IPS-11a (cell line): ENCODE results near the gene SLK.

ENCODE experiments used
- H3K4me3 ChIP-seq: one replicate; pipeline ENCODE4 v1.5.1; 2013; ENCODE audit warnings: low read depth, low read length, control low read depth

The SLK gene

DNA sequence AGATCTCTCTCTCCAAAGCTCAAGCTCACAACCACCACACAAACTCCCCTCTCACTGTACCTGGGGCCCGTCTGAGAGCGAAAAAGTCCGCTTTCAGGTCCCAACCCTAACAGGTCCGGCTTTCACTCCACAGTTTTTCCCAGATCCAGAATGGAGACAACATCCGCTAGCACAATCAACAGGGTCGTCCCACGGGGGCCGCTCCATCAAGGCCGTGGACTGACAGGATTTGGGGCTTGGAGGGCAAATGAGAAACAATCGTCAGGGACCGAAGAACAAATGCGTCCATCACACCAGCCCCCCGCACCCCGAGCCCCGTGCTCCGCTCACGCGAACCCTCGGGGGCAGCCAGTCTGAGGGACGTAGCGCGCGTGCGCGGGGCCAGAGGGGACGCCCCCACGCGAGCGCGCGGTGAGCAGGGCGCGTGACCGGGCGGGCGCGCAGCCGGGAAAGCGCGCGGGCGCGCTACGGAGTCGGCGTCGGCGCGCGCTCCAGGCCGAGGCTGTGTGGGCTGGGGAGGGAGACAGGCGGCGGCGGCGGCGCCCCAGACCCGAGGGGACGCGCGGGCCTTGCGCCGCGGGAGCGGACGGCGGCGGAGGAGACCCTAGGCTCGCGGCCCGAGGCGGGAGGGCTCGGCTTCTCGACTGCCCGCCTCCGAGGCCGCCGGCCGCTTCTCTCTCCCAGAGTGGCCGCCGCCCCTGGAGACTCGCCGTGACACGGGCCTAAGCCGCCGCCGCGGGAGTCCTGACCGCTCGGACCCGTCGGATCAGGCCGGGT is at the start of gene SLK:
Gene SLK (plus strand): TSS at position 470 of the 777 bp plus-strand sequence. CDS start 606 bp downstream, outside the sequence.
- peak within 1 kb of the TSS; percentile 78 for H3K4me3 ChIP-seq

DNA sequence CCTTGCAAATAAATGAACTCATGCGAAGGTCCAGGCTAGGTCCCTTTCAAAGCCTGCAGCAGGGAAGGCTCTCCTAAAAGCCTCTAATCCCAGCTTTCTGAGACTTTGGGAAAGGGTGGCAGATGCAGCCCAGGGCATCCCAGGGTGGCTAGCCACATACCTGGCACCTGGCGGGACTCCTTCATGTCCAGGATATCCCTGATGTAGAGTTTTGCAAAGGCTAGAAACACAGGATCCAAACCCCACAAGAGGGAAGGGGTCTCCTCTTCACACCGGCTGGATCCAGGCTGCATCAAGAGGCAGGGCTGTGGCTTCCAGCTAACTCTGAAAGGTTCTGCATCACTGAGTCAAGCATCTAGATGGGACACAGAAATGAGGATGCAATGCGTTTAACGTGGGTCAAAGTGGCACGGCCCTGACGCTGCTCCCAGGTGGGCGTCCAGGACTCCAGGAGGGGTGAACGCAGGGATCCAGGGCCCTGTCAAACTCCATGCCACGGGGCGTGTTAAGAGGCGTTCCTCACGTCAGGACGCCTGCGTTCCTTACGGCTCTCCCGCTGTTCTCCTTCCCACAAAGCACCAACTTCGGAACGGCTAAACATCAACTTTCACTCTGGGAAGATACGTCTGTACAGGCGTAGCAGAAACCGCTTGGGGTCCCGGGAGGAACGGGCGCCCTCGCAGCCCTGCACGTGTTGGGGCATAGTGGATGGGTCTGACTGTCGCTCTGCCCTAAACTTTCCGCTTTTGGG is 49.5 kb upstream of the SLK start:
- H3K4me3 ChIP-seq = peak overlapping the region; percentile 71

DNA sequence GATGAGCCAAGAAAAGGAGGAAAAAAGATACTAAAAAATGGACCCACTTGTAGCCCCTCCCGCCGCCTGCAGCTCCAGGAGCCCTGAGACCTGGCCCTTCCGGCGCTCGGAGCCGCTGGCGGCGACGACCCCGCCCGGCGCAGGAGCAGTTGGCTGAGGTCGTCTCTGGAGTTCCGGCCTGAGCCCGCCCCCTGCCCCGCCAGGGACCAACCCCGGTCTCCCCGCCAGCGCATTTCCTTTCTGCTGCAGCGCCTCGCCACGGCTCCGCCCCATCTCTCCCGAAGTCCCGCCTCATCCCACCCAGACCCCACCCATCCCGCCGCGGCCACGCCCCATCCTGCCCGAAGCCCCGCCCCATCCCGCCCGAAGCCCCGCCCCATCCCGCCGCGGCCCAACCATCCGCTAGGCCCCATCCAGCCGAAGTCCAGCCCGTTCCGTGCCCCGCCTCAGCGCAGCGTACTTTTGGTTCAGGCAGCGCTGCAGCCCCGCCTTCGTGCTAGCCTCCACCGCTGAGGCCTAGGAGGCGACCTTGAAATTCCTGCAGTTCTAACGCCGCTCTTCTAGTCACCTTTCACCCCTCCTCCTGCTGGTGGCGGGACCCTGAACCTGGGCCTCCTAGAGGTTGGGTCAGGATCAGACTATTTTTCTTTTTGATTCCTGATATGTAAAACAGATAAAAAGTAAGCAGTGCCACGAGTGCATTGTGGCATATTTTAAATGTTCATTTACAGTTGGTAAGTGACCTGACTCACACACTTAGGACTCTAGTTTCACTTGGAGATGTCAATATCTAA is 48.7 kb upstream of the SLK start, which contains the start of gene STN1:
Gene STN1 (minus strand): TSS at position 132 of the 794 bp plus-strand sequence. CDS start 590 bp downstream, outside the sequence.
- peak within 1 kb of the TSS; percentile 71 for H3K4me3 ChIP-seq

DNA sequence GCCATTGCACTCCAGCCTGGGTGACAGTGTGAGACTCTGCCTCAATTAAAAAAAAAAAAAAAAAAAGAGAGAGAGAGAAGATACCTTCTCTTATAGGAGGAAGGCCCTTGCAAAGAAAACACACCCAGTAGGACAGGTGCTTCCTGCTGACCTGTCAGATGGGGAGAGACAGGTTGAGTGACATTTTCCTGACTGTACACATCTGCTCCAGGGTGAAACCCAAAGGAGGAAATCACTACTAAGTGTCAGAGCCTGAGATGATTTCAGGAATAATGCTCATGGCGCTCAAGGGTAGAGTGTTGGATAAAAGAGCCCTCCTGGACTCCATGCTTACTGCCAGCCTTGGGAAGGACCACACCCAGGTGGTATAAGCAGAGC is 47.3 kb upstream of the SLK start:
- H3K4me3 ChIP-seq = no peak overlapping the region

DNA sequence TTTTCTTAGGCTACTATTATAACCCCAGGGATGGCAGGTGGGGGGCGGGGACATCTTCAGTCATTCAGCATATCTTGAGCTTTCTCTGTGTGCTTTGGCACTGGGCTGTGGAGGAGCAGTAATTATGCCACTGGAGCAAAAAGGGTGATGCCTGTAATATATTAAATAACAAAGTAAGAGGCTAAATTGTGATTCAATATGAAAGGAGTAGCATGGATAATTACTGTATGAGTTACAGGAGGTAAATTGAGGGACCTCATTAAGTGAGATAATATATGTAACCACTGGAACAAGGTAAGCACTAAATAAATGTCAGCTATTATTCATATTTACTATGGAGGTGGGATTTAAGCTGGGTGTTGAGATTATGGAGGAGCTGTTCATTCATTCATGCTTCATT is 45.7 kb upstream of the SLK start:
- H3K4me3 ChIP-seq = no peak overlapping the region

DNA sequence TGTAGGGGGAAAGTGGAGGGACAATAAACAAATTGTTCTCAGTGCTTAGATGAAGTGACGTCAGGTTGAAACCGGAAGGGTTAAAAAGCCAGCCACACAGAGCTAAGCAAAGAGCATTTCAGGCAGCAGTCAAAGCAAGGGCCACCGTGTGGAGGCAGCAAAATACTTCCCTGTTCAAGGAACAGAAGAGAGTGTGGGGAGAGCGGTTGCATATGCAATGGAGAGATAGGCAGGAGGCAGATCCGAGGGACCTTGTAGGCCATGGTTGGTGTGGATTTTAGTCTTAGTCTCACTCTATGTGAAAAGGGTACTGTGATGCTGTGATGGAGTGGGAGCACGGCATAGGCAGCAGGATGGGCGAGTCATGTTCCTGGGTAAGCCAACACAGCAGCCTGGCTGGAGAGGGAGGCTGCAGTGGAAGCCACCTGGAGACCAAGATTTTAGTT is 45.2 kb upstream of the SLK start:
- no peak overlapping the region for H3K4me3 ChIP-seq

DNA sequence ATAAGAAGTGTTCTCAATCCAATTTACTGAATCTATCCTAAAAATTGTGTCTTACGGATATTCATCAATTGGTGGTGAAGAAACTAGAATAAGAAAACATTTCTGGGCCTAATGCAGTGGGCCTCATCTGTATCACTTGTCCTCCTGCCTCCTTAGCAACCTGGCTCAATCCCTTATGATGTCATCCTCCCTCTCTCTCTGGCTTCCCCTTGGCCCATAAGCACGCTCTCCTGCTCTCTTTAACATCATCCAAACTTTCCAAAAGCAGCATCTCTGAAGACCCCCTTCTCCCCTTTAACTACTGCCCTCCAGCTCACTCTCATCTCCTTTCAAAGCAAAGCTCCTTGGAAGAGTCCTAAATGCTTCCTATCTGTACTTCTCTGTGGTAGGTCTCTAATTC is 44.3 kb upstream of the SLK start:
- no peak overlapping the region for H3K4me3 ChIP-seq

DNA sequence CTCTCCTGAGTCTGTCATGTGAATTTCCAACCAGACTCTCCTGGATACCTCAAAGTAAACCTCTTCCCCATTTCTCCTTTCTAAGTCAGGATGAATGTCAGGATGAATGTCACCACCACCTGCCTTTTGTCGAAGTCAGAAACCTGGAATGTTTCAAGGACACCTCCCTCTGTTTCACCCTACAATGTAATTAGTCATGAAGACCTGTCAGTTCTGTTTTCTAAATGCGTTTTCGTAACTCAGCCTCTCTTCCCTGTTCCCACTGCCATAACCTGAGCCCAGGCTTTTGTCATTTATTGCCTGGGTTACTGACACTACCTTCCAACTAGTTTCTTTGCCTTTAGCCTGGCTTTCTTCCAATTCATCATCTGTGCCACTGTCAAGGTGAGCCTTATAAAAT is 43.4 kb upstream of the SLK start:
- H3K4me3 ChIP-seq = no peak overlapping the region

DNA sequence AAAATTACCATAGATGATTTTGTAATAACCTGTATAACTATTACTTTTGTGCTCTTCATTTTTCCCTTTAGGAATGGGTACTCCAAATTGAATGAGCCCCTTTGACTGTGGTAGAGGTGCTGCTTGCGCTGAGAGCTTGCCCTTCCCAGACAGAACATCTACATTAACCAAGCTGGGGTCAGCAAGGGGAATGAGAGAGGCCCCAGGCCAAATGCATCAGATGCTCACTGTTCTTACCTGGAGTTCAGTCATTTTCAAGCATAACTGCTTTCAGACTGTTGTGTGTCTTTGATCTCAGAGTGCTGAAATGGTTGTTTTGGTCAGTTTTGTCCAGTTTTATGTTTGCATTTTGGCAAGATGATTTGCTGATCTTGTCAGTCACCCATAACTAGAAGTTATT is 41.3 kb upstream of the SLK start:
- H3K4me3 ChIP-seq = no peak overlapping the region

DNA sequence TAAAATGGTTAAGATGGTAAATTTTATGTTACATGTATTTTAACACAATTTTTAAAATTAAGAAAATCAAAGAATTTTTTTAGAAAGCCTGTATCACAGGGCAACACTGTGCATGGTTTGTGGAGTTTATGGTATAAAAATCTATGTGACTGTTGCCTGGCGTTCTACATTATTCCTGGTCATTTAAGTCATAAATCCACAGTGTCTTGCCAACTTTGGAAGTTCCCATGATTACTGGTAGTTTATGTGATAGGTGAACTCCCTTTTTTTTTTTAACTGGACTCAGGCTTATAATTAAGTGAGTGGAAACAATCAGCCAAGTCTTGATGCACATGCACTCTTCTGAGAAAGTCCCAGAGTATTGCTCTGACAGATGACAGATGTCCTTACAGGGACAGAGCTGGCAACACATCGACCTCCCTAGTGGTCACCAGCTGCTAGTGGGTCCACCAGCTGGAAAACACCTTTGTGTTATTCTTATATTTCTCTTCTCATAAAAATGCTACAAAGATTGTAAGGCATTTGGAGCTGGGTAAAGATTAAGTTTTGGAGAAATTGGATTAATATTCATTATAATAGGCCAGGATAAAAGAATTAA is 40.1 kb upstream of the SLK start:
- no peak overlapping the region for H3K4me3 ChIP-seq

DNA sequence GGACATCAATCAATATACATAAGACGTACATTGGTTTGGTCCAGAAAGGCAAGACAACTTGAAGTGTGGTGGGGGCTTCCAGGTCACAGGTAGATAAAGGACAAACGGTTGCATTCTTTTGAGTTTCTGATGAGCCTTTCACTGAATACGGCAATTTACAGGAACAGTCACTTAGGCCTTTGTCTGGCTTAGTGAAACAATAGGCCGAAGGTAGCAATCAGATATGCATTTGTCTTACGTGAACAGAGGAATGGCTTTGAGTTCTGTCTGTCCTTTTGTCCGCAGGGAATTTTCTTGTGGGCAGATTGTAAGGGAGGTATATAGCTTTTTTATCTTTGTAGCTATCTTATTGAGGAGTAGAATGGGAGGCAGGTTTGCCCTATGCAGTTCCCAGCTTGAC is 38.2 kb upstream of the SLK start:
- no peak overlapping the region for H3K4me3 ChIP-seq

DNA sequence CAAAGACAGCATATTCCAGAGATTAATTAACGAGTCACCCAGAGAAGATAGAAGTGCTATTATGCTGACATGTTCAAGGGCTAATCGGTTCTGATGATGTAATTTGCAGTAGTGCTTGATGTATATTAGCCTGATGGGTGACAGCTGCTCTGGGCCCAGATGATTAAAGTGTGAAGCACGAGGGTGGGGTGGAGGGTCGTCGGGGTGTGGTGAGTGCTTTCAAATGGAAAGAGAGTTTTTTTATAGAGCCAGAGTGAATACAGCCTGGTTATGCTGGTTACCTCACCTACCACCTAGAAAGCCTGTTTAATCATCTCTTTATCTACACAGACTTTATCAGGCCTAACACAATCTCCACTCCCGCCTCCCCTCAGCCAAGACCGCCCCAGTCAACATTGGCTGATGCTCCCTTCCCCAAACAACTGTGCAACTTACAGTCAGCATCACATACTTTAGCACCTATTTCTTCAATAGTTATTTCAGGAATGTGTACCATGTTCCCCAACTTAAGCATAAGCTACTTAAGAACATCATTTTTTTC is 37.5 kb upstream of the SLK start:
- no peak overlapping the region for H3K4me3 ChIP-seq

DNA sequence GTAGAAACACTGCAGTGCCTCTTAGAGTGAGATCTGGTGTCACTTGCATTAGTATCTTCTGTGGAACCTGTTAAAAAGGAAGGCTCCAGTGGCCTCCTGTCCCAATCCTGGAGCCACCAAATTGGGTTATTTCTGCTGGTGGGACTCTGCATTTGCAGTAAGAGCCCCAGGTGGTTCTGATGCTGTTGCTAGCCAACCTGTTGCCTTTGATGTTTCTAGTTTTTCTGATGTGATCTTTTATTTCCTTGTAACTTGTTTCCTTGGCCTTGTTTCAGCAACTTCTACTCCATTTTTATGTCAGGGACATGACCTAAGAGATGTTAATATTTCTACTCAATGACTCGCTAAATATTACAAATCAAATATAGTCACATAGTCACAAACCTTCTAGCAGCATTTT is 36.5 kb upstream of the SLK start:
- H3K4me3 ChIP-seq = no peak overlapping the region

DNA sequence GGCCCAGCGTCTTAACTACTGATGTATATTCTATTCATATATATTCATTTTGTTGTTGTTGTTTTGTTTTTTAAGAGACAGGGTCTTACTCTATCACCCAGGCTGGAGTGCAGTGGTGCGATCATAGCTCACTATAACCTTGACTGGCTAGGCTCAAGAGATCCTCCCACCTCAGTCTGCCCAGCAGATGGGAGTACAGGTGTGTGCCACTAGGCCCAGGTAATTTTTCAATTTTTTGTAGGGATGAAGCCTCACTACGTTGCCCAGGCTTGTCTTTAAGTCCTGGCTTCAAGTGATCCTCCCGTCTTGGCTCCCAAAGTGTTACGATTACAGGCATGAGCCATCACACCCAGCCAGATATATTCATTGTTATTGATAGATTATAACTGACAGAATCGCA is 36.1 kb upstream of the SLK start:
- H3K4me3 ChIP-seq = no peak overlapping the region

DNA sequence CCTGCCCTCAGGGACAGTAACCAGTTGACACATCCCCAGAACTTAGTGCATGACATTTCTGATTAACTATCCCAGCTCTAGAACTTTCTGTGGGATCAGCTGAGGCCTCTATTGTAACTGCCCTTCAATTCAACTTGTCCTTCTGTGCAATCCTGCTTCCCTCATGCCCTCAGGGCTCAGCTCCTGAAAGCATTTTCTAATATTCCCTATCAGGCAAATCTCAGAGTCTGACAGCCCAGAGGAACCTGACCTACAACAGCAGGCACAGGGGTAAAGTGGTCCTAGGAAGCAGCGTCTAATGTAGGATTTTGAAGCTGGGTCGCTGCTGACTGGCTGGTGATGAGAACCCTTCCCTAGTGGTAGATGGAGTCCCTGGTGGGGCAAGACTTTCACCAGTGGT is 35.3 kb upstream of the SLK start:
- no peak overlapping the region for H3K4me3 ChIP-seq

DNA sequence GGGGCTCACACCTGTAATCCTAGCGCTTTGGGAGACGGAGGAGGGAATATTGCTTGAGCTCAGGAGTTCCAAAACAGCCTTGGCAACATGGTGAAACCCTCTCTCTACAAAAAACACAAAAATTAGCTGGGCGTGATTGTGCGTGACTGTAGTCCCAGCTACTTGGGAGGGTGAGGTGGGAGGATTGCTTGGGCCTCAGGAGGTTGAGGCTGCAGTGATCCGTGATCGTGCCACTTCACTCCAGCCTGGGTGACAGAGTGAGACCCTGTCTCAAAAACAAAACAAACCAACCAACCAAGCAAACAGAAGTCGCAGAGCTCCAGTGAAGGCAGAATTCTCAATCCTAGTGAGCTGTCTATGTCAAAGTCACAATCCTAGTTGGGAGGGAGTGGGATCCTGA is 34.7 kb upstream of the SLK start:
- no peak overlapping the region for H3K4me3 ChIP-seq

DNA sequence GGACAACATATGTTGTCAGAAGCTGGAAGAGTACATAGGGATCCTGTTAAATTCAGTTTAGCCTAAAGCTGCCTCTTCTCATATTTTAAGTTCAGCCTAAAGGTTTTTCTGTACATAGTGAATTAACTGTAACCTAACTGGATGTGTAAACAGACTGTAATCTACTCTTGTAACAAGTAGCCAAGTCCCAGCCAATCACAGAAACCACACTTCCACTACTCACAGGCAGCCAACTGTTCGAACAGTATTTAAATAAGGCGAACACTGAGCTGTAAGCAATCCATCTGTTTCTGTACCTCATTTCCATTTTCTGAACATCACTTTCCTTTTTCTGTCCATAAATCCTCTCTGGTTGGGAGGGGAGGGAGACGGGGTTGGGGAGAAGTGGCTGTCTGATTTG is 34.0 kb upstream of the SLK start:
- H3K4me3 ChIP-seq = no peak overlapping the region

DNA sequence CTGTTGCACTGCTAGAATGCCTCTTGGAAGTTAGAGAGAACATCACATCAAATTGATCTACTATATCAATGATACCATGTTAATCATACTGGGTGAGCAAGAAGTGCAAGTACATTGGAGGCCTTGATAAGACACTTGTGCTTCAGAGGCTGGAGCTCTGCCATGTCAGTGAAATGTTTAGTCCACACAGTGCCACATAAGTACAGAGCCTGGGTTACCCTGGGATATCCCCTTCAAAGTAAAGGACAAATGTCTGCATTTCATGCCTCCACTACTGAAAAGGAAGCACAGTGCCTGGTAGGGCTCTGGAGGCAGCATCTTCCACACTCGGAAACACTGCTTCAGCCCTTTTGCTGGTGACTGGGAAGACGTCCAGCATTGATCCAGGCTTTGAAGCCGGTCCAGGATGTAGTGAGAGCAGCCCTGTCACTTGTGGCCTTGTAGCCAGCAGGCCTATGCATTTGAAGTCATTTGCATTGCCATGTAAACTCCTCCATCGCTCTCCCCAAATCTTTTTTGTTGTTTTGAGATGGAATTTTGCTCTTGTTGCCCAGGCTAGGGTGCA is 33.3 kb upstream of the SLK start:
- H3K4me3 ChIP-seq = no peak overlapping the region

DNA sequence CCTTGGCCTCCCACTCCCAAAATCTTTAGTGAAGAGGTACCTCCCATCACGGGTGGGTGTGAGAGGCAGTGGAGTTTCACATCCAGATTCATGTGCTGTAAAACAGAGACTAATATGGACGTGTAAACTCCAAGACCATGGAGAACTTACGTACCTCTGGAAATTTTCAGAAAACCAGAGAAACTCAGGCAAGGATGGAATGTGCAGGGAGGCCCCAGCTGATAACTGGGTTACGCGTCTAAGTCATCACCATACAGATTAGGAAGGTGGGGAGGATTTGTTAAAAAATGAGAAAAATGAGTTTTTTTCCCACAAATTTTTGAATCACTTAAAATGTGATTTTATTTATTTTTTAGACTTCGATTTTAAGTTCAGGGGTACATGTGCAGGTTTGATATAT is 32.6 kb upstream of the SLK start:
- no peak overlapping the region for H3K4me3 ChIP-seq

DNA sequence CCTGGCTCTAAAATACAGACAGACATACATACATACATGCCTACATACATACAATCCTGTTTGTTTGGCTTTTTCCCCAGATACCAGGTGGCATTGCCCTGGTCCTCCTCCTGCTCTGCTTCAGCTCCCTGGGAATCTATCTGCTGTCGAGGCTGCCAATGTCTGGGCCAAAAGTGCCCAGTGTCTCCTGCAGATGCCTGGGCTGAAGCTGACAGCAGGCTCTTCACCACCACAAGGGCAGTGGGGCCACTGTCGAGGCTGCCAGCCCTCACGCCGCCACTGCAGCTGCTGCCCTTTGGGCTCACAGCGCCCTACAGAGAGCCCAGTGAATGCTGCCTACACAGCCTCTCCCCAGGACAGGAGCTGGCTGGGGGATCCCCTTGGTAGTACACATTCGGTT is 30.9 kb upstream of the SLK start:
- no peak overlapping the region for H3K4me3 ChIP-seq

DNA sequence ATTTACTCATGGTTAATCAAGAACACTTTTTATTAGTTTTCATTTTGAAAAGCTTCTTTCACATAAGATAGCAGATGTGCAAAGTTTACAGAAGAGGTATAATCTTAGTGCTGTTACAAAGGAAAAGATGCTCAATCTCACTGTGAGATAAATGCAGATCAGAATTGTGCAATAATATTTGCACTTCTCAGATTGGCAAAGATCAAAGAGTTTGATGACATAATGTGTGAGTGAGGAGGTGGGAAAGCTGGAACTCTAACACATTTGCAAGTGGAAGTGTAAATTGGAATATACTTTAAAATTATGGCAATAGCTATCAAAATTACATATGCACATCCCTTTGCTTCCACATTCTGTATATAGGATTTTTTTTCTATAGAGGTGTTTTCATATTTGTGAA is 27.4 kb upstream of the SLK start:
- H3K4me3 ChIP-seq = no peak overlapping the region
